BE2C (cell line): ENCODE data around the gene SPTBN4. TPM values are rescaled to one million over a fixed set of nuclear protein-coding genes. Genes with fewer than 3 reads are reported as not detected.
A peak's percentile ranks its signal among the peaks of the same experiment; 100 is the strongest.

Source experiments
- DNase-seq: peaks from one replicate; pipeline ENCODE4 v3.0.0-alpha.2; 2020
- H3K27me3 ChIP-seq: fragments of 250-450 bp; sonication (Bioruptor Pico); 2 replicates; pipeline ENCODE4 v1.5.1; 2020; ENCODE audit warnings: mild to moderate bottlenecking
- H3K36me3 ChIP-seq: fragments of 250-450 bp; sonication (Bioruptor Pico); 2 replicates; pipeline ENCODE4 v1.5.1; 2020; ENCODE audit warnings: mild to moderate bottlenecking
- H3K4me1 ChIP-seq: fragments of 250-450 bp; sonication (Bioruptor Pico); 2 replicates; pipeline ENCODE4 v1.5.1; 2020
- H3K4me3 ChIP-seq: 2 replicates; pipeline ENCODE4 v1.5.1; 2011; ENCODE audit warnings: low read depth, low read length
- H3K9me3 ChIP-seq: fragments of 250-450 bp; sonication (Bioruptor Pico); 2 replicates; pipeline ENCODE4 v1.5.1; 2020
- CTCF ChIP-seq: IDR thresholded peaks from 2 replicates; pipeline ENCODE4 v1.5.1; 2012; ENCODE audit warnings: mild to moderate bottlenecking, low read depth, low read length
- polyA plus RNA-seq: library from polyadenylated mRNA; unstranded; fragments of >200 nt; gene quantifications from one replicate; pipeline ENCODE4 v1.2.1, GENCODE V29; 2012; ENCODE audit warnings: low read depth, missing spikeins; ENCODE audit not compliant: insufficient read length, insufficient read depth

The SPTBN4 gene
- polyA plus RNA-seq = 36.8 TPM

DNA sequence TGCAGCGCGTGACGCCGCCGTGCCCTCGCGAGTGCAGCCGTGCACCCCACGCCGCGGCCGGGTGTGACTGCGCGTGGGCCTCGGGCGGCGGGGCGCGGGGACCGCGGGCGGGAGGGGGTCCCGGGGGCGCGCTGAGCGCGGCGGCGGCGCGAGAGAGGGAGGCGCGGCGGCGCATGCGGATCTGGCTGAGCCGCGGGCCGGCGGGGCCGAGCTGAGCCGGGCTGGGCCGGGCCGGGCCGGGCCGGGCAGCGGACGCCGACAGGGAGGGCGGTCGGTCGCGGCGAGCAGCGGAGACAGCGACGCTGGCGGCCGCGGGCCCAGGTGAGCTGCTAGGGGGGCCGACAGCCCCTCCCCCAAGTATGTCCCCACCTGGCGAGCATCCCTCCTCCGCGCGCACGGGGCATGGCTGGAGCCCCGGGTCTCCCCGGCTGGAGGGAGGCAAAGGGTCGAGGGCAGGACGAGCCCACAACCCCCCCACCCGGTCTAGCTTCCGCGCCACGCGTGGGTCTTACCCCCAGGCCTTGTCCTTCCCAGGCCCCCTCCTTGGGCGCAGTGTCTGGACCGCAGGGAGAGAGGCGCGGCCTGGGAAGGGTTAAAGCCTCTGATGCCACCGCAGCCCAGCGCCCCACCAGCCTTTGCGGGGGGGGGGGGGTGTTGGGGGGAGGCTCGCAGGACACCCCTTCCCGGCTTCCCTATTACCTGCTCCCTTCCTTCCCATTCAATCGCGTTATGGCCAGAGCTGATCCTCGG lies at the start of gene SPTBN4:
TSS of gene SPTBN4 (plus strand) at position 17 of the 750 bp plus-strand sequence. CDS start 5,621 bp downstream, outside the sequence.
- Histone ChIP-seq H3K27me3 (peaks cover 16% of the 10 kb centered on the region), H3K4me1 (peaks cover 12% of the 10 kb centered on the region), H3K36me3 (no peaks in the 10 kb centered on the region), H3K9me3 (no peaks in the 10 kb centered on the region), H3K4me3 (peak within 1 kb of the TSS; percentile 41)
- DNase-seq = no peak
- no peak for TF ChIP-seq CTCF

- H3K36me3 ChIP-seq = no peaks in the 10 kb centered on the region; the same call in 1 of the 2 replicates
- no peaks in the 10 kb centered on the region for H3K4me1 ChIP-seq
- no peak overlapping the region for H3K4me3 ChIP-seq
- no peaks in the 10 kb centered on the region for H3K9me3 ChIP-seq
- no peak for TF ChIP-seq CTCF
- no peaks in the 10 kb centered on the region for H3K27me3 ChIP-seq
- no peak for DNase-seq
These were observed 49.2 kb upstream of the SPTBN4 start for GRCh38 chr19:40417643-40417981.

GRCh38 chr19:40418040-40418439 lies 48.8 kb upstream of the SPTBN4 start:
- TF ChIP-seq CTCF = no peak
- Histone ChIP-seq H3K4me1 (no peaks in the 10 kb centered on the region), H3K27me3 (no peaks in the 10 kb centered on the region), H3K36me3 (no peaks in the 10 kb centered on the region; the same call in 1 of the 2 replicates), H3K9me3 (no peaks in the 10 kb centered on the region), H3K4me3 (no peak overlapping the region)
- no peak for DNase-seq

- H3K27me3 ChIP-seq = no peaks in the 10 kb centered on the region
- H3K9me3 ChIP-seq = no peaks in the 10 kb centered on the region
- TF ChIP-seq CTCF = no peak
- no peak overlapping the region for H3K4me3 ChIP-seq
- H3K4me1 ChIP-seq = no peaks in the 10 kb centered on the region
- H3K36me3 ChIP-seq = no peaks in the 10 kb centered on the region; the same call in 1 of the 2 replicates
- DNase-seq = no peak
These were observed 47.7 kb upstream of the SPTBN4 start for GRCh38 chr19:40419066-40419612.

- Histone ChIP-seq H3K9me3 (no peaks in the 10 kb centered on the region), H3K36me3 (no peaks in the 10 kb centered on the region; the same call in 1 of the 2 replicates), H3K27me3 (no peaks in the 10 kb centered on the region), H3K4me3 (no peak overlapping the region), H3K4me1 (peaks cover 3% of the 10 kb centered on the region; the same call in 1 of the 2 replicates)
- no peak for DNase-seq
- TF ChIP-seq CTCF = no peak
These were observed 47.0 kb upstream of the SPTBN4 start for GRCh38 chr19:40419780-40420179.

- H3K4me3 ChIP-seq = peak overlapping the region; percentile 68
- no peak for DNase-seq
- no peak for TF ChIP-seq CTCF
- no peaks in the 10 kb centered on the region for H3K9me3 ChIP-seq
- H3K27me3 ChIP-seq = no peaks in the 10 kb centered on the region
- H3K4me1 ChIP-seq = peaks cover 3% of the 10 kb centered on the region; the same call in 1 of the 2 replicates
- H3K36me3 ChIP-seq = no peaks in the 10 kb centered on the region; the same call in 1 of the 2 replicates
These were observed 46.4 kb upstream of the SPTBN4 start for GRCh38 chr19:40420451-40420765.
